Left ventricle myocardium superior (tissue), 1 donor: ENCODE data around the gene CACNA1I. TPM values are rescaled to one million over a fixed set of nuclear protein-coding genes. Genes with fewer than 3 reads are reported as not detected.

Experiments
- ATAC-seq: fragments of 200-7000 bp; cut with Tn5 transposase; one replicate; pipeline ENCODE4 v1.9.1; 2020; ENCODE audit warnings: mild to moderate bottlenecking, moderate library complexity
- DNase-seq: peaks from one replicate; pipeline ENCODE4 v3.0.0-alpha.2; 2020
- intact Hi-C: fragments of 100-400 bp; cut with micrococcal nuclease; formaldehyde crosslinking; loops from one replicate; pipeline ENCODE4 v1.11.0; 2022
- total RNA-seq: library from RNA; stranded (reverse); fragmentation: NEBNext Ultra II Directional; extraction: Animal tissue kit (Norgen Biotek cat#: 25700); gene quantifications from one replicate; pipeline ENCODE4 v1.2.1, GENCODE V29; 2021
- donor health status: DM: no; HTN: yes; CAD: no; lungs with severe emphysema.

The CACNA1I gene
- total RNA-seq, 1 donor from 2014 or later = not detected

DNA sequence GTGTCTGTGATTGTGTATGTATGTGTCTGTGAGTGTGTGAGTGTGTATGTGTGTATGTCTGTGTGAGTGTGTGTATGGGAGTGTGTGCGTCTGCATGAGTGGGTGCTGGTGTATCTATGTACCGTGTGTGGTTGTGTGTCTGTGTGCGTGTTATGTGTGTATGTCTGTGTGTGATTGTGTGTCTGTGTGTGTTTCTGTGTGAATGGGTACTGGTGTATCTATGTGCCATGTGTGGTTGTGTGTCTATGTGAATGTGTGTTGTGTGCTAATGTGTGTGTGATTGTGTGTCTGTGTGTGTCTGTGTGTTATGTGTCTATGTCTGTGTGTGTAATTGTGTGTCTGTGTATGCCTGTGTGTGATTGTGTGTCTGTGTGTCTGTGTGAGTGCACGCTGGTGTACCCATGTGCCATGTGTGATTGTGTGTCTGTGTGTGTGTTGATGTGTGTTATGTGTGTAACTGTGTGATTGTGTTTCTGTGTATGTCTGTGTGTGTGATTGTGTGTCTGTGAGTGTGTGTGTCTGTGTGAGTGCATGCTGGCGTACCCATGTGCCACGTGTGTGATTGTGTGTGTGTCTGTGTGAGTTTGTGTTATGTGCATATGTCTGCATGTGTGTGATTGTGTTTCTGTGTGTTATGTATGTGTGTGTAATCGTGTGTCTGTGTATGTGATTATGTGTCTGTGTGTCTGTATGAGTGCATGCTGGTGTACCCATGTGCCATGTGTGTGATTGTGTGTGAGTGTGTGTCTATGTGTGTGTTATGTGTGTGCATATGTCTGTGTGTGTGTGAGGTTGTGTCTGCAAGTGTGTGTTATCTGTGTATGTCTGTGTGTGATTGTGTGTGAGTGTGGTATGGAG, 6.8 kb upstream of the CACNA1I start:
- intact Hi-C loops = no loop called here
- DNase-seq (no peak), ATAC-seq (no peak)

DNA sequence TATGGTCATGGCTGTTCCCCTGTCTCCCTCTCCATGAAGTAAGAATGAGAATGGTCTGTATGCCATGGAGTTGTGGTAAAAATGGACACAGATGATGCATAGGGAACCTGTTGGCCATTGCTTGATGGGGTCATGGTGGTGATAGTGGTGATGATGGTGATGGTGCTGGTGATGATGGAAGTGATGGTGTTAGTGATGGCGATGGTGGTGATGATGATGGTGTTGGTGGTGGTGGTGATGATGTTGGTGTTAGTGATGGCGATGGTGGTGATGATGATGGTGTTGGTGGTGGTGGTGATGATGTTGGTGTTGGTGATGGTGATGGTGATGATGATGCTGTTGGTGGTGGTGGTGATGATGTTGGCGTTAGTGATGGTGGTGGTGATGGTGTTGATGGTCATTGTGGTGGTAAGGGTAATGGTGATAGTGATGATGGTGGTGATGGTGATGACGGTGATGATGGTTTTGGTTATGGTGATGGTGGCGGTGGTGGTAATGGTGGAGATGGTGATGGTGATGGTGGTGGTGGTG, 5.1 kb upstream of the CACNA1I start:
- no peak for DNase-seq
- intact Hi-C loops = no loop called here
- ATAC-seq = no peak

DNA sequence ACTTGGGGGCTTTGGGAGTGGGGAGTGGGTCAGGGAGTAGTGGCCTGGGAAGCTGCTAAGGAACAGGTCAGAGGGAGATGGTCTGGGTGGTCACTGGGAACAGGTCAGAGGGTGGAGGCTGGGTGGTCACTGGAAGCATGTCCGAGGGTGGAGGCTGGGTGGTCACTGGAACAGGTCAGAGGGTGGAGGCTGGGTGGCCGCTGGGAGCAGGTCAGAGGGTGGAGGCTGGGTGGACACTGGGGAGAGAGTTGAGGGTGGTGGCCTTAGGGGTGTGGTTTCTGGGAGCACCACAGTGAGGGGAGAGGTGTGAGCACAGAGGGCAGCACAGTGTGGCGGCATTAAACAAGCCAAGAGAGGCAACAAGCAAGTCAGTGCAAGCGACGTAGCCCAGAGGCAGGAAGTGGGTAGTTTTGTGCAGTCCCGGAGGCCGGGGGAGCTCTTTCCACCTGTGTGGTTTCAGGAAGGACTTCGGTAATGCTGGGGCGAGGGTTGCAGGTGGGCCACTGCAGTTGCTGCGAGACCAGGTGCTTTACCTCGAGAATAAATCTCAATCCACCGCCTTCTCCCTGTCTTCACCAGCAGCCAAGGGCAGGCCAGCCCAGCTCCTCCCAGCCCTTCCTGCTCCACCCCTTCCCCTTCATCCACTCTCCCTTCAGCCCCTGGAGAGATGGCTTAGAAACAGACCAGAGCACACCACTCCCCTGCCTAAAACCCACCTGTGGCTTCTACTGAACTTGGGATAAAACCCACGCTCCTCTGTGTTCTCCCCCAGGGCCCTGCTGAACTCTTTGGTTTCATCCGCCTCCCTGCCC, 3.2 kb upstream of the CACNA1I start:
- ATAC-seq = no peak
- intact Hi-C loops = no loop called here
- no peak for DNase-seq

DNA sequence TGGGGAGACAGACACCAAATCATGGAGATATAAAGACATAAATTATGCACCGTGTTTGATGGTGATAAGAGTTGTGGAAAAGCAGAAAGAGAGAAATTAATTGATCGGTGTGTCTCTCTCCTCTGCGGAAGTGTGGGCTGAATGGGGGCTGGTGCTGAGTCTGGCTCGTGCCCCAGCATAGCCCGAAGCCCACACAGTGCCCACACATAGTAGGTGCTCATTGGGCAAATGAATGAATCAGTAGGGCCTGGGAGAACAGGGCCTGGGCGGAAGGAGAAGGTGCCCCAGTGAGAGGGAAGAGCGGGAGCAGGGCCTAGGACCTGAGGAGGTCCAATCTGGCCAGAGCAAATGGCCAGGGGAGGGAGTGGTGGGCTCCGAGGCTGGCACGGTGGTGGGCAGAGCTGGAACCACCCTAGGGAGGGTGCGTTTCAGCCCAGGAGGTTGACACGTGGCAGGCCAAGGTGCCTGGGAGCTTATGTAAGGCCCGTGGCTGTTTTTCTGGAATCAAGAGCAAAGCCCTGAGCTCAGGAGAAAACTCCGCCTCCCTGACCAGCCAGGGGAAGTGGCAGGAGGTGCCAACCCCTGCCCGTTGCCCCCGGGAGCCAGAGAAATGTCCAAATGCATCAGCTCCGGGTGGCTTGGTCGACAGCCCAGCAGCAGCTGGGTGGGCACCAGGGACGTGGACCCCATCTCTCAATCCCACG, 2.1 kb upstream of the CACNA1I start:
- intact Hi-C loops = no loop called here
- no peak for DNase-seq

DNA sequence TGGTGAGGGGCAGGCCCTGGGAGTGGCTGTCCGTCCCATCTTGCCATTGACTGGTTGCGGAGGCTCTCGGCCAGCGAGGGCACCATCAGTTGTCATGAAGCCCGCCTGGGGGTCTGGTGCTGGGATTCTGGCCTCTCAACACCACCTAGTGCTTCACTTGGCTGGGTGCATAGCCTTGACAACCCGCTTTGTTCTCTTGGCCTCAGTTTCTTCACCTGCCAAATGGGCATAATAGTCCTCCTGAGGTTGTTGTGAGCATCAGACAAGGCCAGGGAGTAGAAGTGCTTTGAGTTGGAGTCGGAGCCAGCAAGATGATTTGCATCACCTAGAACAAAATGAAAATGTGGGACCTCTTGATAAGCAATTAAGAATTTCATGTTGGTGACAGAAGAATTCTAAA, 1.5 kb upstream of the CACNA1I start:
- intact Hi-C loops = no loop called here
- DNase-seq = no peak
- no peak for ATAC-seq

More for the DNA sequence above, 2.1 kb upstream of the CACNA1I start:
- ATAC-seq = no peak

DNA sequence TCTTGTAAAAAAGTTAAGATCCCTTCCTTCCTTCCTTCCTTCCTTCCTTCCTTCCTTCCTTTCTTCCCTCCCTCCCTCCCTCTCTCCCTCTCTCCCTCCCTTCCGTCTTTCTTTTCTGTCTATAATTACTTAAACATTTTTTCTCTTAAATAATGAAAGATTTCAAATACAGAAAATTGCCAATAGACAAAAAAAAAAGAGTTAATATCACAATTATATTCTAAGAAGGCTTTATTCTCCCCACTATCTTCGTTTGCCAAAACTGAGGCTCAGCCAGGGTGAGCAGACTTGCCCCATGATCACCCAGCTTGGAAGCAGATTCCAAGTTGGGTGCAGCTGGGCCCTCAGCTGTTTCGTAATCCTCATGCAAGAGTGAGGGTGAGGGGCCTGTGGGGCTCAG, 327 bp upstream of the CACNA1I start:
- no peak for ATAC-seq
- DNase-seq = no peak
- intact Hi-C loops = no loop called here

DNA sequence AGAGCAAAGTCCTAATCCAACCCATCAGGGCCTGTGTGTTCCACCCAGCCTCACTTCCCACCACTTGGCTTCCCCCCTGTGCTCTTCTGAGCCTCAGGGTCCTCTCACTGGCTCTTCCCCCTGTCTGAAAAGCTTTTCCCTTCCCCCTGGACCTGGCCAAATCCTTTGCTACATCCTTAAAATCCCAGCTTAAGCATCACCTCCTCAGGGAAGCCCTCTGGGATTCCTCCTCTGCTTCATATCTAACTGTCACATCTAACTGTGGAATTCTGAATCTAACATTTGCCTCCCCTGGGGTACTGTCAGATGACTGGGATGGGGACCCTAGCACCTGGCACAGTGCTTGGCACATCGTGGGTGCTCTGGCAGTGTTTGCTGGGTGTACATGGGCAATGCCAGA, 985 bp downstream of the CACNA1I start:
- intact Hi-C loops = no loop called here
- no peak for ATAC-seq

DNA sequence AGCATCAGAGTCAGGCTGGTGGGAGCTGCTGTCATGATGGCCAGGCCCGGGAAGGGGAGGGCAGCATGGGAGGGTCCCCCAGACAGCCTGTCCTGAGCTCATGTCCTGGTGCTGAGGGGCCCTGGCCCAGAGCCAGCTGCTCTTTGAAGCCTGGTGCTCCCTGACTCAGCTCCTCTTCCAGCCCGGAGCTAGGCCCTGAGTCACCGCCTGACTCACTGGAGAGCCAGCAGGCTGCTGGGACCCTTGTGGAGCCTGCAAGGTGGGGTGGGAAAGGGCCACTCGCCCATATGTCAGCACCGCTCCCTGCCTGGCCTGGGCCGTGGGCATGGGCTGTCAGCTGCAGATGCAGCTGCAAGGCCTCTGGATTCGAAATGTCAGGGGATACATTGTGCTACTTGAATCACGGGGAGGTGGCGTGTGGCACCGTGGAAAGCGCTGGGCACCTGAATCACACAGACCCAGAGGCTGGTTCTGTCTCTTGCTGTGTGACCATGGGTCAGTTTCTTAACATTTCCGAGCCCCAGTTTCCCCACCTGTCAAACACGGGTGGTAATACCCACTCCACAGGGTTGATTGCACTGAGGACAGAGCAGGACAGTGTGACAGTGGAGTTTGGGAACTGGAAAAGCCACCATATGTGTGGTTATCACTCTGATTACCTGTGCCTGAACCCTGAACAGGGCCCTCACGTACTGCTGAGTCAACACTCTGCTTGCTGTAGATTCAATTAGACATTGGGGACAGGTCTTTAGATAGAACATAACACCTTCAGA, 4.4 kb downstream of the CACNA1I start:
- no peak for ATAC-seq
- intact Hi-C loops = no loop called here
- DNase-seq = no peak

More for the DNA sequence above, 985 bp downstream of the CACNA1I start:
- no peak for DNase-seq

DNA sequence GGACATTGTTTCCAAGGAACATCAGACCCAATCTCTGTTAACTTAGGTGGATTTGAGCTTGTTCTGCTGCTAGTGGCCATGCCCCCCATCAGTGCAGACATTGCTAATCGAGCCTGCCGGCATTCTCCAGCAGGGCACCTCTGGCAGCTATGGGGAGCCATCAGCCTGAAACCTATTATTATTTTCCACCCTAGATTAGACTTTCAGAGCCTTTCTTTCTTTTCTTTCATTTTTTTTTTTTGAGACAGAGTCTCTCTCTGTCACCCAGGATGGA, 4.9 kb downstream of the CACNA1I start:
- no peak for DNase-seq
- ATAC-seq = no peak
- intact Hi-C loops = no loop called here

DNA sequence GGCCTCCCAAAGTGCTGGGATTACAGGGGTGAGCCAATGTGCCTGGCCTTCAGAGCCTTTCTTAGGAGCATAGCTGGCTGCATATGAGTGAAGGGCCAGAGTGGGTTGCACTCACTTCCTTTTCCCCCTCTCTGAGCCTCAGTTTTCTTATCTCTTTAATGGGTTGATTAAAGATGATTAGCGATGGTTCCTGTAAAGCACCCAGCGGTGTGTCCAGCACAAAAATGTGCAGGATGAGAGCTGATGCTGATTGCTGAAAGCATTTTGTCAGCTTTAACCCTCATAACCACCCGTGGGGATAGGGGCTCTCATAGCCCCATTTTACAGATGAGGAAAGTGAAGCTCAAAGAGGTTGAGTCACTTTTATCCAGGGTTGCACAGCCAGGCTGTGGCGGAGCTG, 5.5 kb downstream of the CACNA1I start:
- no peak for ATAC-seq
- intact Hi-C loops = no loop called here
- DNase-seq = no peak

DNA sequence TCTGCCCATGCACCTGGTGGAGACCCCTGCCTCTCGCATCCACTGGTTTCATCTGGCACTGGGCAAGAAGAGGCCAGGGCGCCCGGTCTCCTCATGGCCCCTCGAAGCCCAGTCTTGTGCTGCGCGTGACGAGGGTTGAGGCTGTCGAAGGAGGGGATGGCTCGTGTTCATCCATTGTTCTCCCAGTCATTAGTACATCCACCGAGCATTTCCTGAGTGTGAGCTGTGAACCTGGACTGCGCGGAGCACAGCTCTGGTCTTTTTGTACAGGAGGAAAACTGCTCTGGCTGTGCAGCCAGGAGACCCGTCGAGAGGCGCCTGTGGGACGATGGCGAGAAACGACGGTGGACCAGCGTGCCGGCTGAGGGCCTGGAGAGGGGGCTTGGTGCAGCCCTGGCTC, 6.8 kb downstream of the CACNA1I start:
- intact Hi-C loops = no loop called here
- ATAC-seq = no peak
- DNase-seq = no peak

DNA sequence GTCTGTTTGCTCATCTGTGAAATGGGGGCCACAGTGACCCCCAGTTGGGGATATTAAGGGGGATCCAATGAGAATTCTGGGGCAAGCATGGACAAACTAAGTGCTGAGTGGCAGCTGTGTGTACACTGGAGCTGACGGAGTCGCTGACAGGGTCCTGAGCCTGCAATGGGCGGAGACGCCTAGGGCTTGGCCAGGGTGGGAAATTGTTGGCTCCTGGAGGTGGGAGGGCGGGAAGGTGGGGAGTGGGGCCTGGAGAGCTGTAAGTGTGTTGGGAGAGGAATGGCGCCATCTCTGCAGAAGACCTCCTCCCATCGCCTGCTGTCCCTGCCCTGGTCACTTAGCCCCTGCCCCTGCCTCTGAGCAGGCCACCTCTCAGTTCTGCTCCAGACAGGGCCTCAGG, 7.3 kb downstream of the CACNA1I start:
- no peak for ATAC-seq
- intact Hi-C loops = no loop called here
- DNase-seq = no peak

DNA sequence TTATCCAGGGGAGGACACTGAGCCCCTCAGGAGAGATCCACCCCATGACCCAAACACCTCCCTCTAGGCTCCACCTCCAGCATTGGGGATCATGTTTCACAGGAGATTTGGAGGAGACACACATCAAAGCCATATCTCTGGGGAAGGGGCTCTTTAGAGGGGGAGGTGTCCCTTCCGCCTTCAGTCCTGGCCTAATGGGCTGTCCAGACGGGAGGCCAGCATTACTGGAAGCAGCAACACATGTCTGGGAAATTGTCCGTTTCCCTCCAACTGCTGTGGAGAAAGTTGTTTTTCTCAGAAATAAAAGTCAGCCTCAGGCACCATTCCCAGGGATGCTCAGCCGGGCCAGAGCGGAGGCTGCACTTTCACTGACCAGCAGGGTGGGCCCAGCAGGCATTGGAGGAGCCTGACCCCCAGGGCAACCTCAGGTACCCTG, 9.5 kb downstream of the CACNA1I start:
- DNase-seq = no peak
- ATAC-seq = no peak
- intact Hi-C loops = no loop called here

DNA sequence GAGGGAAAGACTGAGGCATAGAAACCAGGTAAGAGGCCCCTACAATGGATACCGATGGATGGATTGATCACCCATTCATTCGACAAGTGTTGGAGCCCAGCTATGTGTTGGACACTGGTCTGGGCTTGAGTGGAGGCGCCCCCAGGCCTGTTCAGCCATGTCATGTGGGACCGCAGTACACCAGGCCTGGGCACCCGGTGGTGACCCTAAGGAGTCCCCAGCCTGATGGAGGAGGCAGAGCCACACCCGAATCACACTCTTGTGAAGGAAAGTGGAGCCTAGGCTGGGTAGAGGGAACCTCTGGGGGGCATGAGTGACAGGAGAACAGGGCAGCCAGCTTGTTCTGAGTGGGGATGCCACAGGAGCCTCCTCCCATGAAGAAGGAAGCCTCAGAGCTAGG, 10.2 kb downstream of the CACNA1I start:
- intact Hi-C loops = no loop called here
- ATAC-seq (no peak), DNase-seq (no peak)

DNA sequence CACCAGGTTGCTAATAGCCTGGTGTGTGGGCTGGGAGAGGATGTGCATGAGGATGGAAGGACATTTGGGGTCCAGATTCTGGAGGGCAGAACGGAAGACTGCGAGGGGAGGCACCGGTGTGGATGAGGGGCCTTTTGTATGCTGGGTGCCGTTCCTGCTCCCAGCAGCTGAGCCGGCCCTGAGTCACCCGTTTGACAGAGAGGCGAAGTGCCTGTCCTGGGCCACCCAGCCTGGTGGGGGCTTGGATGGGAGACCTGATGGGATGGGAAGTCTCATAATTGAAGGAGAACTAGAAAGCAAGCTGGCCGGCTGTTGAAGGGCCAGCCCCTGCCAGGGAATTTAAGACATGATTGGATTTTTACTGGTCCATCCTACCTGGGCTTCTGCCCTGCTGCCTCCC, 10.8 kb downstream of the CACNA1I start:
- no peak for DNase-seq
- intact Hi-C loops = no loop called here
- ATAC-seq = no peak

DNA sequence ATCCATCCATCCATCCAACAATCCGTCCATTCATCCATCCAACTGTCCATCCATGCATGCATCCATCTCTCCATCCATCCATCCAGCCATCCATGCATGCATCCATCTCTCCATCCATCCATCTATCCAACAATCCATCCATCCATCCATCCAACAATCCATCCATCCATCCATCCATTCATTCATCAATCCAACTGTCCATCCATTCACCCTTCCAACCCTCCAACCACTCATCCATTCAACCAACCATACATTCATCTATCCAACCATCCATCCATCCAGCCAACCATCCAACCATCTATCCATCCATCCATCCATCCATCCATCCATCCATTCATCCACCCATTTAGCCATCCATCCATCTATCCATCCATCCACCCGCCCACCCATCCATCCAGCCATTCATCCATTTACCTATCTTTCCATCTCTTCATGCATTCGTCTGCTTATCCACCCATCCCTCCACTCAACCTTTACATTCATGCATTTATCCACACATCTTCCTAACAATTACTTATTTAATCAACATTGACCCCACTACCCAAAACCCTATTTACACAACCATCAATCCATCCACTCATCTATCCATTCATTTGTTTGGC, 12.6 kb downstream of the CACNA1I start:
- ATAC-seq (no peak), DNase-seq (no peak)
- intact Hi-C loops = no loop called here

DNA sequence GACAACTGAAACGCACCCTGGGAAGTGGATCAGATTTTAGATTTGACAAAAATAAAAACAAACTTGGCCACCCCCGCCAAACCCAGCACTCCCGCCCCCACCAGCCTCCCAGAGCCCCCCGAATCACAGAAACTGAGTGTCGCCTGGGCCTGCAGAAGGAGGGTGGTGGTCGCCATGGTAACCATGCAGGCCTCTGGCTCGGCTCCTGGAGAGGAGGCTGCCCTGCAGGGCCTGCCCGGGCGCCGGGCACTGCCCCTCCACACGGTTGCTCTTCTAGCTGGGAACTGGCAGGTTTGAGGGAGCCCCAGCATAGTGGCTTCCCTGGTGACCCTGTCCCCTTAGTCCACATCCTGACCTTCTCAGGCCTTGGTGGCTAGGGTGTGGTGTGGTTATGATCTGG, 19.3 kb downstream of the CACNA1I start:
- DNase-seq (no peak), ATAC-seq (no peak)
- intact Hi-C loops = no loop called here

DNA sequence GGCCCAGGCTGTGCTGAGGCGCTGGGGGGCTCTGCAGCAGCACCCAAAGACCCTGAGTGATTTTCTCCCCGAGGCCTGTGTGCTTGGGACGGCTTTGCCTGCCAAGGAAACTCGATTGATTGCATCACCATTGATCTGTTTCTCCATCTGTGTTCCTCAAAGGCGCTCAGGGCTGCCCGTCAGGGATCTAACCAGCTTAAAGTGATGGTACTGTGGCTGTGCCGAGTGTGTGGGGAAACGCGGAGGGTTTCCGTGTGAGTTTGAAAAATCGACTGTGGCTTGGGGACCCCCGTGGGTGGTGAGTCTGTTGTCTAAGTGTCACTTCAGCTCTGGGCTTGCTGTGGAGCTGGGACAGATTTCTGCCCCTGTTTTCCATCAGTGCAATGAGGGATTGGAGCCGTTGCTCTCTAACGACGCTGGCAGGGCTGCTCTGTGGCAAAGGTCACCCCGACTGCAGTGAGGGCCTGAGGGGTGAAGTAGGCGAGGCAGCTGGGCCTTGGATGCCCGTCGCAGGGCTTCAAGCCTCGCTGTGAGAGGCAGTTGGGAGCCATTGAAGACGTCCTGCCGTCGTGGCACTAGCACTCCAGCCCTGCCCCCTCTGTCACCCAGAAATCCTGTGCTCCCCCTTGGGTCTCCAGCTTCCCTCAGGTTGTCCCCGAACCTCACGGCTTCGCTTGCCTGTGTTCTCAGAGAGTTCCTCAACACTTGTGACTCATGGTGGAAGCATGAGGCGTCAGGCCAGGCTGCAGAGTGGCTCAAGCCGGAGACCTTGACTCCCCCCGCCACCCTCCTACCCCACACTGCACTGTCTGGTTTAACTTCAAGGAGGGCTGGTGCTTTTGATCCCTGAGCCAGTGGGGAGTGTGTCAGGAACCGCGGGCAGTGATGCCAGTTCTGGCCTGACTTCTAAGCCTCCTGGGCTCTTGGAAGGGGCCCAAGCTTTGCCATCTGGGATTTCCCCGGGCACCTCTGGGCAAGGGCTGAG, 21.8 kb downstream of the CACNA1I start:
- intact Hi-C loops = no loop called here
- no peak for DNase-seq
- ATAC-seq = peak; percentile 52
